IPS-11a (cell line): Measurements from ENCODE around the gene GUCY2D.
A peak's percentile ranks its signal among the peaks of the same experiment; 100 is the strongest.
"Not testable (repeated sequence)": the region's sequence is repeated elsewhere in the genome, so short reads cannot be mapped to it uniquely, and the experiment has no call there.

Experiments
- H3K4me3 ChIP-seq: one replicate; pipeline ENCODE4 v1.5.1; 2013; ENCODE audit warnings: low read depth, low read length, control low read depth

GUCY2D gene

GRCh38 chr17:8001976-8002720, at the start of gene GUCY2D:
TSS of gene GUCY2D (plus strand) at chr17:8002615. CDS start at chr17:8003048, 433 bp downstream.
- H3K4me3 ChIP-seq: peak within 1 kb of the TSS; percentile 8

GRCh38 chr17:7953266-7953665, 49.1 kb upstream of the GUCY2D start:
- not testable (repeated sequence) for H3K4me3 ChIP-seq

DNA sequence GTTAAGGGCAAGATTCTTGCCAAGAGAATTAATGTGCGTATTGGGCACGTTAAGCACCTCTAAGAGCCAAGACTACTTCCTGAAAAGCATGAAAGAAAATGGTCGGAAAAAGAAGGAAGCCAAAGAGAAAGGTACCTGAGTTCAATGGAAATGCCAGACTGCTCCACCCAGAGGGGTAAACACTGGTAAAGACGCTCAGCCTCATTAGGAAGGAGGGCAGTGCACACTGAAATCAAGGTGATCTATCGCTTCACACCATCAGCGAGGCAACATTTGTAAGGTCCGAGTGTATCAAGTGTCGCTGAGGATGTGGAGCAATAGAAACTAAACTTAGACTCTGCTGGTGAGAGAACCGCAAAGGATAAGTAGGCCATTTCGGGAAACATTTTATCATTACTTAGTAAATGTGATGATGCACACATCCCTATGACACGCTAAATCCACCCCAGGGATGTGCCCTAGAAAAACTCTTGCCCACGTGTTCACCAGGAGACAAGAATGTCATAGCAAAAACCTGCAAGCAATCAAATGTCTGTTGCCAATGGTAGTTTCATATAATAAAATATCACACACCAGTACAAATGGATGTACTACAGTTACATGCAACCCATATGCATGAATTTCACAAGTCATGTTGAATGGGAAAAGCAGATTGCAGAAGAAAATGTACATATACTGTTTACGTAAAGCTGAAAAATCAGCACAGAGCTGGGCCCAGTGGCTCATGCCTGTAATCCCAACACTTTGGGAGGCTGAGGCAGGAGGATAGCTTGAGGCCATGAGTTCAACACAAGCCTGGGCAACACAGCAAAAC, 46.8 kb upstream of the GUCY2D start:
- no peak overlapping the region for H3K4me3 ChIP-seq

- H3K4me3 ChIP-seq: no peak overlapping the region
Measured at GRCh38 chr17:7956228-7956965, 46.0 kb upstream of the GUCY2D start.

DNA sequence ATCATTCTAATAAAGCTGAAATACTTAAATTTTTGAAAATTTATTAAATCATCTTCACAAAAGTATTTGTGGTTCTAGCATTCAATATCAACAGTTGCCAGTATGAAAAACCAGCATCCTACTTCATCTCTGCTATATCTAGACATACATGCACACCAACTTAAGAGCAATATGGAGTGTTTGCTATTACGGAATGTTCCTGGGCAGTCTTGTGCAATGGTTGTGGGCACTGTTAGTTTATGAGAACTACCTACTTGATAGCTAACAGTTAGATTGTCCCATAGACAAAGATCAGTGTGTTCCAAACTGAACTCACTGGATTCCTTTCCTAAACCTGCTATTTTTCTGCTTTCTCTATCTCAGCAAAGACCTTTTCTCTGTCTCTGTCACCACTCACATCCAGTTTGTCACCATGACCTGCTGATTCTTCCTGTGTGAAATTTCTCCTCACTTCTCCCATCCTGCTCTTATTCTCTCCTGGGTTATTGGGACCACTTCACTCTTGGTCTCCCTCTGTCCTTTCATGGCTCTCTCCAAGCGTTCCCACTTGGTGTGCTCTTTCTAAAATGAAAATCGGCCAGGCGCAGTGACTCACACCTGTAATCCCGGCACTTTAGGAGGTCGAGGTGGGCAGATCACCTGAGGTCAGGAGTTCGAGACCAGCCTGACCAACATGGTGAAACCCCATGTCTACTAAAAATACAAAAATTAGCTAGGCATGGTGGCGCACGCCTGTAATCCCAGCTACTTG, 42.7 kb upstream of the GUCY2D start:
- H3K4me3 ChIP-seq: no peak overlapping the region

- no peak overlapping the region for H3K4me3 ChIP-seq
Measured at GRCh38 chr17:7961421-7961820, 41.0 kb upstream of the GUCY2D start.

- no peak overlapping the region for H3K4me3 ChIP-seq
Measured at GRCh38 chr17:7967751-7968150, 34.7 kb upstream of the GUCY2D start.

- no peak overlapping the region for H3K4me3 ChIP-seq
Measured at GRCh38 chr17:7969433-7969832, 33.0 kb upstream of the GUCY2D start.

DNA sequence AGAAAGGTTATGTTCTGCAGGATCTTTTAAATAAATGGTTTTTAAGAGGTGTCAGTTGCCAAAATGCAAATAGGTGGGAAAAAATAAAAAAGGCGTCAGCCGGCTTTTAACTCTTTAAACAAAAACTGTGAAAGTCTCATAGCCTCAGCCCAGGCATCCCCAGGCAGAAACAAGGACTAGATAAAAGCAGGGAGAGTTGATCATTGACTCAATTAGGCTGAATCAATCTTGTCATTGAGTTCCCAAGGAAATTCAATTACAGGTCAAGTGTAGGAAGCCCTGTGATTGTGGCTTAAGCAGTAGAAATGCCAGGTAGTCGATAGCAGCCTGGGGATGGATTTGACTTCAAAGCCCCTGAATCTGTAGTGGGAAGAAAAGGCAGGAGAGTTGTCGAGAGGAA, 30.8 kb upstream of the GUCY2D start:
- no peak overlapping the region for H3K4me3 ChIP-seq

GRCh38 chr17:7972131-7972785, 30.2 kb upstream of the GUCY2D start:
- no peak overlapping the region for H3K4me3 ChIP-seq

- H3K4me3 ChIP-seq: no peak overlapping the region
Measured at GRCh38 chr17:7974638-7975131, 27.7 kb upstream of the GUCY2D start.

- H3K4me3 ChIP-seq: no peak overlapping the region
Measured at GRCh38 chr17:7977039-7977438, 25.4 kb upstream of the GUCY2D start.

GRCh38 chr17:7977805-7978204, 24.6 kb upstream of the GUCY2D start:
- H3K4me3 ChIP-seq: no peak overlapping the region

GRCh38 chr17:7982173-7982572, 20.2 kb upstream of the GUCY2D start:
- H3K4me3 ChIP-seq: no peak overlapping the region

DNA sequence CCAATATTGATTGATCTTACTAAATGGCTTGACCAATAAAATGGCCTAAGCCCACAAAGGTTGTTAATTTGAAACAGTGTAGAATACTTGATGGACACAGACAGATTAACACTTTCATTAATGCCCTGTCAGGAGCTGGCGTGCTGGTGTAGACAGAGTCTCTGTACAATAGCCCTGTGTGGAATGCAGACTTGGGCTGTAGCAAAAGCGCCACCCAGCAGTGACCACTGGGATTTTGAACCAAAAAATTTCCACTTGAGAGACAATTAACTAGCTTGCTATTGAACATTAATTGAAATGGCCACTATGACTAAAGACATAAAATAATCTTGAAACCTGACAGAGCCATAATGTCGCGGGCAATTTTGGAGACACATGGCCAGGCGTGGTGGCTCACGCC, 19.7 kb upstream of the GUCY2D start:
- H3K4me3 ChIP-seq: no peak overlapping the region

DNA sequence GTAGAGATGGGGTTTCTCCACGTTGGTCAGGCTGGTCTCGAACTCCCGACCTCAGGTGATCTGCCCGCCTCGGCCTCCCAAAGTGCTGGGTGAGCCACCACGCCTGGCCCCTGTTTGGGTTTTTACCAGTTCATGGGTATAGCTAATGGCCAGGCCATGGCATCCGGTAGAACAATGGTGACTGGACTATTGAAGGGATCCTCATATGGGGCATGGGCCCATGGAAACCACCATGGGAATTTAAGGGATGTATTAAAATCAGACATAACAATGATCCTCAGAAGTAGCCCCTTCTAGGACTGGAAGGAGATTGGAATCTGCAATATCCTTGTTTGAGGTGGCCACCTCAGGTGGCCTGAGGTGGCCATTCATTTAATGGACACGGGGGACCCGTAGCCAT, 17.5 kb upstream of the GUCY2D start:
- H3K4me3 ChIP-seq: no peak overlapping the region

GRCh38 chr17:7987112-7987893, 15.1 kb upstream of the GUCY2D start:
- no peak overlapping the region for H3K4me3 ChIP-seq

DNA sequence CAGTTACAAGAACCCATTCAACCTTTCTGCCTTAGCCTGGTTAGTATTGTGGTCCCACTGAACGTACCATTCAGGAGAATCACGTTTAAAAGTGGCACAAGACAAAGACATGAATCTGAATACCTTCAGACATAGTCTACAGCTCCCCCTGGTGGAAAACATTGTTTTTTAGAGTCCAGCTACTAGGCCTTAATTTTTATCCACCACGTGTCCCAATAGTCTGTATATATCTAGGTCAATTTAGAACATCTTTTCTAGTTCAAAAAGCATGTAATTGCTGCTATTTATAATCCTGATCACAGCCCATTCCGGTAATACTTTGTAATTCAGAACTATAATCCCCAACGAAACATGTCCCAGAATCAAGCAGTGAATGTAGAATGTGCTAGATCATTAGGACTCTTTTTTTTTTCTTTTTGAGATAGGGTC, 13.7 kb upstream of the GUCY2D start:
- no peak overlapping the region for H3K4me3 ChIP-seq
